Measurements from ENCODE around the gene ZNF594.
"Not testable (repeated sequence)": the region's sequence is repeated elsewhere in the genome, so short reads cannot be mapped to it uniquely, and the experiment has no call there.

The ZNF594 gene

DNA sequence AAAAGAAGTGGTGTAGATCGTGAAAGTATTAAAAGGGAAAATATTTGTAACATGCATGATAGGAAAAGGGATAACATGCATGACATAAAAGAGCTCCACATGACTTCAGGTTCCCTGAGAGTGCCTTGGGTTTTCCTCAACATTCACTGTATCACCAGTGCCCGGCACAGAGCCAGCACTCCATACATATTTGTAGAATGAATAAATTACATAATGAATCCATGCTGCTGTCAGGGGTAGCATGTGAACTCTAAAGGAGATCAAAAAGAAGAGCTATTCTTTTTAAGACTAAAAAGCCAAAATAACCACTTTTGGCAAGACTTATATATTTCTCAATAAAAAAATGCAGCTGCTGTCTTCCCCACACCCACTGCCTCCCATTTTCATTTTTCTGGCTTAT, 2.7 kb upstream of the ZNF594 start:
- Histone ChIP-seq H3K27me3 (ENCODE audit: control insufficient read depth, insufficient read depth, low read length) (no peaks in the 10 kb centered on the region), H3K36me3 (ENCODE audit: insufficient read depth, low read length) (peaks cover 6% of the 10 kb centered on the region), H3K9ac (ENCODE audit: low read depth, low read length) (no peak overlapping the region), H3K9me3 (replicated peaks; ENCODE audit: low read length) (no peaks in the 10 kb centered on the region), H3K4me2 (ENCODE audit: low read length) (no peak overlapping the region), H3K4me3 (ENCODE audit: low read length) (no peak overlapping the region), H3K4me1 (ENCODE audit: control insufficient read depth, insufficient read depth, low read length) (peaks cover 6% of the 10 kb centered on the region)

GRCh38 chr17:5184288-5184687, 7.4 kb downstream of the ZNF594 start:
- Histone ChIP-seq H3K27me3 (ENCODE audit: control insufficient read depth, insufficient read depth, low read length) (no peaks in the 10 kb centered on the region), H3K4me3 (ENCODE audit: low read length) (no peak overlapping the region), H3K36me3 (ENCODE audit: insufficient read depth, low read length) (peaks cover 31% of the 10 kb centered on the region), H3K4me1 (ENCODE audit: control insufficient read depth, insufficient read depth, low read length) (no peaks in the 10 kb centered on the region), H3K9ac (ENCODE audit: low read depth, low read length) (no peak overlapping the region), H3K9me3 (replicated peaks; ENCODE audit: low read length) (peaks cover 67% of the 10 kb centered on the region), H3K4me2 (ENCODE audit: low read length) (no peak overlapping the region)

DNA sequence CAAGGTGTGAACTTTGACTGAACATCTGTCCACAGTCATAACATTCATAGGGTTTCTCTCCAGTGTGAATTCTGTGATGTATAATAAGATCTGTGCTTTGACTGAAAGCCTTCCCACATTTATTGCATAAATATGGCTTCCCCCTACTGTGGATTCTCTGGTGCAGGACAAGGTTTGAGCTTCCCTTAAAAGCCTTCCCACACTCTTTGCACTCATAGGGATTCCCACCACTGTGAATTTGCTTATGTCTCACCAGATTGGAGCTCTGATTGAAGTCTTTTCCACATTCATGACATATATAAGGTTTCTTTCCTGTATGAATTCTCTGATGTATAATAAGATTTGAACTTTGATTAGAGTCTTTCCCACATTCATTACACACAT, 8.3 kb downstream of the ZNF594 start:
- Histone ChIP-seq H3K4me1 (ENCODE audit: control insufficient read depth, insufficient read depth, low read length) (no peaks in the 10 kb centered on the region), H3K27me3 (ENCODE audit: control insufficient read depth, insufficient read depth, low read length) (no peaks in the 10 kb centered on the region), H3K9ac (ENCODE audit: low read depth, low read length) (no peak overlapping the region), H3K9me3 (replicated peaks; ENCODE audit: low read length) (peaks cover 72% of the 10 kb centered on the region), H3K4me2 (ENCODE audit: low read length) (no peak overlapping the region), H3K36me3 (ENCODE audit: insufficient read depth, low read length) (peaks cover 29% of the 10 kb centered on the region), H3K4me3 (ENCODE audit: low read length) (no peak overlapping the region)

GRCh38 chr17:5182597-5183409, 8.9 kb downstream of the ZNF594 start:
- H3K36me3 ChIP-seq (ENCODE audit: insufficient read depth, low read length), result peaks cover 29% of the 10 kb centered on the region
- no peak overlapping the region for H3K9ac ChIP-seq (ENCODE audit: low read depth, low read length)
- H3K4me2 ChIP-seq (ENCODE audit: low read length), result no peak overlapping the region
- no peaks in the 10 kb centered on the region for H3K27me3 ChIP-seq (ENCODE audit: control insufficient read depth, insufficient read depth, low read length)
- no peaks in the 10 kb centered on the region for H3K4me1 ChIP-seq (ENCODE audit: control insufficient read depth, insufficient read depth, low read length)
- no peak overlapping the region for H3K4me3 ChIP-seq (ENCODE audit: low read length)
- peaks cover 77% of the 10 kb centered on the region for H3K9me3 ChIP-seq (replicated peaks; ENCODE audit: low read length)

- Histone ChIP-seq H3K9me3 (replicated peaks; ENCODE audit: low read length) (peaks cover 73% of the 10 kb centered on the region), H3K4me3 (ENCODE audit: low read length) (peak overlapping the region; percentile 28), H3K36me3 (ENCODE audit: insufficient read depth, low read length) (peaks cover 29% of the 10 kb centered on the region), H3K9ac (ENCODE audit: low read depth, low read length) (no peak overlapping the region), H3K4me1 (ENCODE audit: control insufficient read depth, insufficient read depth, low read length) (no peaks in the 10 kb centered on the region), H3K4me2 (ENCODE audit: low read length) (no peak overlapping the region), H3K27me3 (ENCODE audit: control insufficient read depth, insufficient read depth, low read length) (no peaks in the 10 kb centered on the region)
These were observed 10.0 kb downstream of the ZNF594 start for GRCh38 chr17:5181509-5182305.

GRCh38 chr17:5179003-5179402, 12.7 kb downstream of the ZNF594 start:
- Histone ChIP-seq H3K4me1 (ENCODE audit: control insufficient read depth, insufficient read depth, low read length) (no peaks in the 10 kb centered on the region), H3K9ac (ENCODE audit: low read depth, low read length) (no peak overlapping the region), H3K4me3 (ENCODE audit: low read length) (no peak overlapping the region), H3K4me2 (ENCODE audit: low read length) (no peak overlapping the region), H3K27me3 (ENCODE audit: control insufficient read depth, insufficient read depth, low read length) (no peaks in the 10 kb centered on the region), H3K36me3 (ENCODE audit: insufficient read depth, low read length) (peaks cover 30% of the 10 kb centered on the region), H3K9me3 (replicated peaks; ENCODE audit: low read length) (peaks cover 57% of the 10 kb centered on the region)

- not testable (repeated sequence) for H3K9ac ChIP-seq (ENCODE audit: low read depth, low read length); H3K4me1 ChIP-seq (ENCODE audit: control insufficient read depth, insufficient read depth, low read length); H3K27me3 ChIP-seq (ENCODE audit: control insufficient read depth, insufficient read depth, low read length); H3K4me3 ChIP-seq (ENCODE audit: low read length); H3K4me2 ChIP-seq (ENCODE audit: low read length)
- Histone ChIP-seq H3K36me3 (ENCODE audit: insufficient read depth, low read length) (peaks cover 11% of the 10 kb centered on the region), H3K9me3 (replicated peaks; ENCODE audit: low read length) (peaks cover 17% of the 10 kb centered on the region)
These were observed 16.6 kb downstream of the ZNF594 start for GRCh38 chr17:5175027-5175426.

DNA sequence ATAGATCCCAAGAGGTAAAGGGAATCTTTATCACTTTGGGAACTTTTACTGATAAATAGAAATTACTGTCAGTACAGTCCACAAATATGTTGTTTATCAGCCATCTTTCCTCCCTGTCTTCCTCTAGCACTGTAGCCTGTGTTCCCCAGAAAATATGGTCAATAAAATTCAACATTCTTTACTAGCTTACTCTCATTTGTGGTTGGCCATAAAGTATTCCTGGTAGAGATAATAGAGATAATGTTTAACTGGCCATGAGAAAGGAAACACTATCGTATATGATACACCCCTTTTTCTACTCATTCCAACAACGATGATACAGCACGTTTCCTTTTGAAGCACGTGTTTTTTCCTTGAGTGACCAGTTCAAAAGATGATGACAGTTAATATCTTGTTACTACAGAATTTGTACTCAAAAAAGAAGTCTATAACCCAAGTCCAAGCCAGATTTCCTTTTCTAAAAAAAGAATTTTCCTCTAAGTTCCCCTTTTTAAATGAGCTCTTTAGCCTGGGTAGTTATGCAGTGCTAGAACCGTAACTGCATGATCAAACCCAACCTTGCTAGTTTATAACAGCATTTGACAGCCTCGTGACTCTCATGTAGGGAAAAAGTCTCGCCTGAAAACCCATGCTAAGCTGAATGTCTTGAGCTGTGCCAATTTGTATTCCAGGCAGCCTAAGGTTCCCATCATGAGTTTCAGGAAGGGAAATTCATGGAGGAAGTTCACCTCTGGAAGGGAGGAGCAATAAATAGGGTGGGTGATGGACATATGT, 25.7 kb downstream of the ZNF594 start:
- not testable (repeated sequence) for H3K4me2 ChIP-seq (ENCODE audit: low read length); H3K36me3 ChIP-seq (ENCODE audit: insufficient read depth, low read length); H3K4me1 ChIP-seq (ENCODE audit: control insufficient read depth, insufficient read depth, low read length); H3K27me3 ChIP-seq (ENCODE audit: control insufficient read depth, insufficient read depth, low read length); H3K9me3 ChIP-seq (replicated peaks; ENCODE audit: low read length); H3K4me3 ChIP-seq (ENCODE audit: low read length); H3K9ac ChIP-seq (ENCODE audit: low read depth, low read length)

- Histone ChIP-seq H3K27me3 (ENCODE audit: control insufficient read depth, insufficient read depth, low read length) (peaks cover 13% of the 10 kb centered on the region), H3K4me3 (ENCODE audit: low read length) (no peak overlapping the region), H3K9ac (ENCODE audit: low read depth, low read length) (no peak overlapping the region)
These were observed 27.2 kb downstream of the ZNF594 start for GRCh38 chr17:5164436-5164835.

DNA sequence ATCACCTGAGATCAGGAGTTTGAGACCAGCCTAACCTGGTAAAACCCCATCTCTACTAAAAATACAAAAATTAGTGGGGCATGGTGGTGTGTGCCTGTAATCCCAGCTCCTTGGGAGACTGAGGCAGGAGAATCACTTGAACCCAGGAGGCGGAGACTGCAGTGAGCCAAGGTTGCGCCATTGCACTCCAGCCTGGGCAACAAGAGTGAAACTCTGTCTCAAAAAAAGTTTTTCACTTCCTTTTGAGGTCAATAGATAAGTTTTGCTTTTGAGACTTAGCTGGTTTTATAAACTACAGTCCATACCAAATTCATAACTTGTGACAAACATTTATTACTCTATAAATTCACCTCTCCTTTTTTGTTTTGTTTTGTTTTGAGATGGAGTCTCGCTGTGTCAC, 29.9 kb downstream of the ZNF594 start:
- not testable (repeated sequence) for H3K9ac ChIP-seq (ENCODE audit: low read depth, low read length); H3K9me3 ChIP-seq (replicated peaks; ENCODE audit: low read length); H3K4me2 ChIP-seq (ENCODE audit: low read length); H3K36me3 ChIP-seq (ENCODE audit: insufficient read depth, low read length); H3K4me1 ChIP-seq (ENCODE audit: control insufficient read depth, insufficient read depth, low read length); H3K4me3 ChIP-seq (ENCODE audit: low read length)
- peaks cover 19% of the 10 kb centered on the region for H3K27me3 ChIP-seq (ENCODE audit: control insufficient read depth, insufficient read depth, low read length)

More at GRCh38 chr17:5164436-5164835, 27.2 kb downstream of the ZNF594 start:
- Histone ChIP-seq H3K36me3 (ENCODE audit: insufficient read depth, low read length) (no peaks in the 10 kb centered on the region), H3K4me2 (ENCODE audit: low read length) (no peak overlapping the region), H3K9me3 (replicated peaks; ENCODE audit: low read length) (no peaks in the 10 kb centered on the region), H3K4me1 (ENCODE audit: control insufficient read depth, insufficient read depth, low read length) (no peaks in the 10 kb centered on the region)

- not testable (repeated sequence) for H3K4me2 ChIP-seq (ENCODE audit: low read length); H3K4me1 ChIP-seq (ENCODE audit: control insufficient read depth, insufficient read depth, low read length); H3K9me3 ChIP-seq (replicated peaks; ENCODE audit: low read length); H3K4me3 ChIP-seq (ENCODE audit: low read length); H3K9ac ChIP-seq (ENCODE audit: low read depth, low read length); H3K36me3 ChIP-seq (ENCODE audit: insufficient read depth, low read length)
- H3K27me3 ChIP-seq (ENCODE audit: control insufficient read depth, insufficient read depth, low read length), result peaks cover 19% of the 10 kb centered on the region
These were observed 31.0 kb downstream of the ZNF594 start for GRCh38 chr17:5160702-5161101.
